Suprapubic skin (tissue), 3 donors: ENCODE data around the gene RETREG1.

Experiments used
- EP300 ChIP-seq: sonication (generic); formaldehyde crosslinking; IDR thresholded peaks from one replicate; pipeline ENCODE4 v1.6.1; 2017; ENCODE audit warnings: antibody characterized with exemption
- POLR2A ChIP-seq, 2 donors: fragments of 450-650 bp; IDR thresholded peaks; one replicate each; pipeline ENCODE4 v1.6.1; 2017; ENCODE audit warnings: antibody characterized with exemption in 2 of 2, mild to moderate bottlenecking in 2 of 2, moderate library complexity in 2 of 2
- TF ChIP-seq, protein P1 (sequence below), 2 donors: fragments of 200-600 bp in 1 of 2; fragments of 450-650 bp in 1 of 2; sonication (generic) in 1 of 2; IDR thresholded peaks; one replicate each; pipeline ENCODE4 v1.5.1; 2016 to 2019; ENCODE audit warnings: antibody characterized with exemption in 2 of 2, mild to moderate bottlenecking in 1 of 2, moderate library complexity in 1 of 2

DNA sequence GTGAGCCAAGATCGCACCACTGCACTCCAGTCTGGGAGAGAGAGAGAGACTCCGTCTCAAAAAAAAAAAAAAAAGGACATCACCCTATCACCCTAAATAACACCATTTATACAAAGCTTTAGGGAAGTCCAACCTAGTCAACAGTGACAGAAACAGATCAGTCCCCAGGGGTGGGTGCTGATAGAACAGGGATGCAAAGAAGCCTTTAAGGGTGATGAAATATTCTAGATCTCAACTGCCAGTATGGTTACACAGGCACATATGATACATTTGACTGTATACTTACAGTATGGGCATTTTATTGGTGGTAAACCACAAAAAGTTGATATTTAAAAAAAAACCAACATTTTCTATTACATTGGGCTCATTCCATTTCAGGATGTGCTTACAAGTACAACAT, 4.8 kb downstream of the RETREG1 start:
- TF ChIP-seq, protein P1, sequence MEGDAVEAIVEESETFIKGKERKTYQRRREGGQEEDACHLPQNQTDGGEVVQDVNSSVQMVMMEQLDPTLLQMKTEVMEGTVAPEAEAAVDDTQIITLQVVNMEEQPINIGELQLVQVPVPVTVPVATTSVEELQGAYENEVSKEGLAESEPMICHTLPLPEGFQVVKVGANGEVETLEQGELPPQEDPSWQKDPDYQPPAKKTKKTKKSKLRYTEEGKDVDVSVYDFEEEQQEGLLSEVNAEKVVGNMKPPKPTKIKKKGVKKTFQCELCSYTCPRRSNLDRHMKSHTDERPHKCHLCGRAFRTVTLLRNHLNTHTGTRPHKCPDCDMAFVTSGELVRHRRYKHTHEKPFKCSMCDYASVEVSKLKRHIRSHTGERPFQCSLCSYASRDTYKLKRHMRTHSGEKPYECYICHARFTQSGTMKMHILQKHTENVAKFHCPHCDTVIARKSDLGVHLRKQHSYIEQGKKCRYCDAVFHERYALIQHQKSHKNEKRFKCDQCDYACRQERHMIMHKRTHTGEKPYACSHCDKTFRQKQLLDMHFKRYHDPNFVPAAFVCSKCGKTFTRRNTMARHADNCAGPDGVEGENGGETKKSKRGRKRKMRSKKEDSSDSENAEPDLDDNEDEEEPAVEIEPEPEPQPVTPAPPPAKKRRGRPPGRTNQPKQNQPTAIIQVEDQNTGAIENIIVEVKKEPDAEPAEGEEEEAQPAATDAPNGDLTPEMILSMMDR (IDR thresholded peaks at IDR 0.05), result no peak
- TF ChIP-seq POLR2A (IDR thresholded peaks at IDR 0.05), result no peak
- no peak for TF ChIP-seq EP300
